Measurements from ENCODE around the gene IGFBP4.

The IGFBP4 gene

GRCh38 chr17:40448639-40449261 lies 5.5 kb downstream of the IGFBP4 start:
- Histone ChIP-seq H3K9me2 (replicated peaks; ENCODE audit: control insufficient read depth, low read length) (no peaks in the 10 kb centered on the region), H3K9me3 (ENCODE audit: control insufficient read depth, insufficient read depth, low read length) (no peaks in the 10 kb centered on the region), H3K79me2 (ENCODE audit: control insufficient read depth, low read length) (no peaks in the 10 kb centered on the region), H3F3A (ENCODE audit: control insufficient read depth, insufficient read depth) (no peaks in the 10 kb centered on the region), H3K36me3 (ENCODE audit: control insufficient read depth, low read length) (no peaks in the 10 kb centered on the region), H3K4me1 (ENCODE audit: control insufficient read depth, low read length) (peaks cover 7% of the 10 kb centered on the region), H4K20me1 (ENCODE audit: control insufficient read depth, insufficient read depth, low read depth, low read length) (no peaks in the 10 kb centered on the region), H3K4me2 (ENCODE audit: low read length) (no peak overlapping the region), H3K27me3 (ENCODE audit: control insufficient read depth, low read length) (peaks cover 57% of the 10 kb centered on the region), H3K27ac (ENCODE audit: low read depth, low read length) (no peak overlapping the region), H3K4me3 (ENCODE audit: low read length) (no peak overlapping the region)
- no peak for TF ChIP-seq CTCF (IDR thresholded peaks at IDR 0.05; ENCODE audit: low read depth, low read length, poor library complexity, severe bottlenecking)

- Histone ChIP-seq H4K20me1 (ENCODE audit: control insufficient read depth, insufficient read depth, low read depth, low read length) (no peaks in the 10 kb centered on the region), H3F3A (ENCODE audit: control insufficient read depth, insufficient read depth) (no peaks in the 10 kb centered on the region), H3K4me3 (ENCODE audit: low read length) (no peak overlapping the region), H3K4me2 (ENCODE audit: low read length) (no peak overlapping the region), H3K79me2 (ENCODE audit: control insufficient read depth, low read length) (no peaks in the 10 kb centered on the region), H3K36me3 (ENCODE audit: control insufficient read depth, low read length) (no peaks in the 10 kb centered on the region), H3K9me2 (replicated peaks; ENCODE audit: control insufficient read depth, low read length) (no peaks in the 10 kb centered on the region), H3K9me3 (ENCODE audit: control insufficient read depth, insufficient read depth, low read length) (no peaks in the 10 kb centered on the region), H3K27me3 (ENCODE audit: control insufficient read depth, low read length) (peaks cover 42% of the 10 kb centered on the region), H3K4me1 (ENCODE audit: control insufficient read depth, low read length) (peaks cover 5% of the 10 kb centered on the region), H3K27ac (ENCODE audit: low read depth, low read length) (no peak overlapping the region)
- TF ChIP-seq CTCF (IDR thresholded peaks at IDR 0.05; ENCODE audit: low read depth, low read length, poor library complexity, severe bottlenecking): peak; percentile 64
- TF ChIP-seq EZH2phosphoT487 (IDR thresholded peaks at IDR 0.05; ENCODE audit: borderline replicate concordance, low read length): no peak
Measured at GRCh38 chr17:40450175-40450574, 6.9 kb downstream of the IGFBP4 start.

GRCh38 chr17:40451420-40451819 lies 8.2 kb downstream of the IGFBP4 start:
- no peaks in the 10 kb centered on the region for H3K79me2 ChIP-seq (ENCODE audit: control insufficient read depth, low read length)
- H3F3A ChIP-seq (ENCODE audit: control insufficient read depth, insufficient read depth): no peaks in the 10 kb centered on the region
- H3K9me2 ChIP-seq (replicated peaks; ENCODE audit: control insufficient read depth, low read length): no peaks in the 10 kb centered on the region
- no peaks in the 10 kb centered on the region for H3K4me1 ChIP-seq (ENCODE audit: control insufficient read depth, low read length)
- no peak overlapping the region for H3K4me3 ChIP-seq (ENCODE audit: low read length)
- no peaks in the 10 kb centered on the region for H3K9me3 ChIP-seq (ENCODE audit: control insufficient read depth, insufficient read depth, low read length)
- no peaks in the 10 kb centered on the region for H4K20me1 ChIP-seq (ENCODE audit: control insufficient read depth, insufficient read depth, low read depth, low read length)
- H3K27me3 ChIP-seq (ENCODE audit: control insufficient read depth, low read length): peaks cover 35% of the 10 kb centered on the region
- no peak overlapping the region for H3K4me2 ChIP-seq (ENCODE audit: low read length)
- no peak overlapping the region for H3K27ac ChIP-seq (ENCODE audit: low read depth, low read length)
- TF ChIP-seq EZH2phosphoT487 (IDR thresholded peaks at IDR 0.05; ENCODE audit: borderline replicate concordance, low read length) (no peak), CTCF (IDR thresholded peaks at IDR 0.05; ENCODE audit: low read depth, low read length, poor library complexity, severe bottlenecking) (no peak)
- H3K36me3 ChIP-seq (ENCODE audit: control insufficient read depth, low read length): no peaks in the 10 kb centered on the region

All from DOHH2 (cell line).